Psoas muscle (tissue), 8 donors: ENCODE data around the gene DAP. TPM values are rescaled to one million over a fixed set of nuclear protein-coding genes. Genes with fewer than 3 reads are reported as not detected.
"Not testable (repeated sequence)": the region's sequence is repeated elsewhere in the genome, so short reads cannot be mapped to it uniquely, and the experiment has no call there.

ENCODE experiments used
- ATAC-seq, 4 donors: fragments of 200-7000 bp; cut with Tn5 transposase; one replicate each; pipeline ENCODE4 v1.9.1; 2020; ENCODE audit warnings: moderate library complexity in 3 of 4, mild to moderate bottlenecking in 2 of 4
- DNase-seq, 2 donors: peaks; one replicate each; pipeline ENCODE4 v3.0.0-alpha.2; 2020
- H3K27ac ChIP-seq: fragments of 200-600 bp; one replicate; pipeline ENCODE4 v1.8.0; 2022
- H3K27me3 ChIP-seq, 3 donors: fragments of 200-600 bp in 1 of 3; one replicate each; pipeline versions ENCODE4 v1.6.1 to v1.8.0; 2013 to 2022; ENCODE audit warnings: low read length in 2 of 3, mild to moderate bottlenecking in 2 of 3, moderate library complexity in 1 of 3; ENCODE audit not compliant: insufficient read depth in 3 of 3
- H3K36me3 ChIP-seq, 2 donors: fragments of 200-600 bp in 1 of 2; one replicate each; pipeline versions ENCODE4 v1.6.1 to v1.8.0; 2013 to 2022; ENCODE audit warnings: low read depth in 1 of 2, mild to moderate bottlenecking in 1 of 2, moderate library complexity in 1 of 2; ENCODE audit not compliant: insufficient read depth in 1 of 2
- H3K4me1 ChIP-seq: fragments of 200-600 bp; one replicate; pipeline ENCODE4 v1.8.0; 2022
- H3K4me3 ChIP-seq: fragments of 200-600 bp; one replicate; pipeline ENCODE4 v1.8.0; 2022; ENCODE audit warnings: mild to moderate bottlenecking
- H3K9me3 ChIP-seq: fragments of 200-600 bp; one replicate; pipeline ENCODE4 v1.8.0; 2022
- WGBS, 3 donors: extraction: QIAGEN DNeasy Blood & Tissue Kit; methylation state at CpG; one replicate each; pipeline versions ENCODE4 v1.1.6 to v1.1.7; 2013; 5-methylcytosine and 5-hydroxymethylcytosine counted together
- intact Hi-C, 2 donors: fragments of 100-400 bp; cut with DNase I; formaldehyde crosslinking; loops; one replicate each; pipeline versions ENCODE4 v1.11.0 to v1.14.2; 2022
- polyA plus RNA-seq, 3 donors: library from polyadenylated mRNA; stranded (reverse); fragments of 200-250 nt; gene quantifications; one replicate each; pipeline ENCODE4 v1.2.3, GENCODE V29; 2013
- total RNA-seq, 4 donors: library from RNA; stranded (reverse); fragmentation: NEBNext Ultra II Directional in 2 of 4; extraction: Animal tissue kit (Norgen Biotek cat#: 25700) in 2 of 4; gene quantifications; one replicate each; pipeline versions ENCODE4 v1.2.1 to v1.2.4, GENCODE V29; 2021 to 2023
- TF ChIP-seq, protein P1 (sequence below): fragments of 200-600 bp; IDR thresholded peaks from one replicate; pipeline ENCODE4 v1.8.0; 2022; ENCODE audit warnings: antibody characterized with exemption
- donor health status: healthy with polysubstance abuse.
- donor health status: DM: no; HTN: no; CAD: no; lungs with moderate emphysema.
- donor health status: Bipolar disorder and iron deficiency.
- donor health status: healthy.
- donor health status: DM: yes; HTN: yes; CAD: no.
- donor health status: DM: no; HTN: no; CAD: no.
- donor health status: DM: no; HTN: no; CAD: no.
- donor health status: DM: yes; HTN: yes; CAD: no.

DAP gene
- total and polyA plus RNA-seq, 7 donors, result 3.6 to 8.1 (median 5.1) TPM

- no peak for ATAC-seq
Observed at GRCh38 chr5:10719965-10720364, 41.1 kb downstream of the DAP start.

DNA sequence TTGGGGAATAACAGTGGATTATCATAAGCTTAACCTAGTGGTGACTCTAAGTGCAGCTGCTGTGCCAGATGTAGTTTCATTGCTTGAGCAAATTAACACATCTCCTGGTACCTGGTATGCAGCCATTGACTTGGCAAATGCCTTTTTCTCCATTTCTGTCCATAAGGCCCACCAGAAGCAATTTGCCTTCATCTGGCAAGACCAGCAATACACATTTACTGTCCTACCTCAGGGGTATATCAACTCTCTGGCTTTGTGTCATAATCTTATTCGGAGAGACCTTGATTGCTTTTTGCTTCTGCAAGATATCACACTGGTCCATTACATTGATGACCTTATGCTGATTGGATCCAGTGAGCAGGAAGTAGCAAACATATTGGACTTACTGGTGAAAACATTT lies 42.4 kb downstream of the DAP start:
- WGBS, 3 donors, result 98 to 100% (median 100%) methylated on average over 1 of the region's 1 CpG
- H3K4me1 ChIP-seq, H3K9me3 ChIP-seq, H3K27me3 ChIP-seq, DNase-seq, H3K27ac ChIP-seq, H3K4me3 ChIP-seq, intact Hi-C loops, H3K36me3 ChIP-seq, ATAC-seq: not testable (repeated sequence)

More at GRCh38 chr5:10719965-10720364, 41.1 kb downstream of the DAP start:
- TF ChIP-seq, protein P1, sequence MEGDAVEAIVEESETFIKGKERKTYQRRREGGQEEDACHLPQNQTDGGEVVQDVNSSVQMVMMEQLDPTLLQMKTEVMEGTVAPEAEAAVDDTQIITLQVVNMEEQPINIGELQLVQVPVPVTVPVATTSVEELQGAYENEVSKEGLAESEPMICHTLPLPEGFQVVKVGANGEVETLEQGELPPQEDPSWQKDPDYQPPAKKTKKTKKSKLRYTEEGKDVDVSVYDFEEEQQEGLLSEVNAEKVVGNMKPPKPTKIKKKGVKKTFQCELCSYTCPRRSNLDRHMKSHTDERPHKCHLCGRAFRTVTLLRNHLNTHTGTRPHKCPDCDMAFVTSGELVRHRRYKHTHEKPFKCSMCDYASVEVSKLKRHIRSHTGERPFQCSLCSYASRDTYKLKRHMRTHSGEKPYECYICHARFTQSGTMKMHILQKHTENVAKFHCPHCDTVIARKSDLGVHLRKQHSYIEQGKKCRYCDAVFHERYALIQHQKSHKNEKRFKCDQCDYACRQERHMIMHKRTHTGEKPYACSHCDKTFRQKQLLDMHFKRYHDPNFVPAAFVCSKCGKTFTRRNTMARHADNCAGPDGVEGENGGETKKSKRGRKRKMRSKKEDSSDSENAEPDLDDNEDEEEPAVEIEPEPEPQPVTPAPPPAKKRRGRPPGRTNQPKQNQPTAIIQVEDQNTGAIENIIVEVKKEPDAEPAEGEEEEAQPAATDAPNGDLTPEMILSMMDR, result no peak
- intact Hi-C loops, result no loop called here
- Histone ChIP-seq H3K4me1 (no peaks in the 10 kb centered on the region), H3K36me3 (no peaks in the 10 kb centered on the region), H3K4me3 (no peak overlapping the region), H3K27me3 (no peaks in the 10 kb centered on the region), H3K9me3 (no peaks in the 10 kb centered on the region), H3K27ac (no peak overlapping the region)
- no peak for DNase-seq
- 88 to 98% (median 94%) methylated on average over 2 of the region's 2 CpGs for WGBS, 3 donors

GRCh38 chr5:10716825-10717224 lies 44.2 kb downstream of the DAP start:
- DNase-seq, H3K36me3 ChIP-seq, H3K4me1 ChIP-seq, H3K27ac ChIP-seq, ATAC-seq, H3K9me3 ChIP-seq, intact Hi-C loops, H3K27me3 ChIP-seq, H3K4me3 ChIP-seq: not testable (repeated sequence)
- WGBS, 3 donors, result 98% methylated on average over 3 of the region's 3 CpGs

GRCh38 chr5:10715605-10716290 lies 45.3 kb downstream of the DAP start:
- Histone ChIP-seq H3K4me3 (no peak overlapping the region), H3K27ac (no peak overlapping the region), H3K27me3 (no peaks in the 10 kb centered on the region), H3K4me1 (no peaks in the 10 kb centered on the region), H3K9me3 (no peaks in the 10 kb centered on the region), H3K36me3 (no peaks in the 10 kb centered on the region)
- intact Hi-C loops, result no loop called here
- TF ChIP-seq, protein P1, result no peak
- DNase-seq (no peak), ATAC-seq (no peak)
- 85 to 88% (median 88%) methylated on average over 9 of the region's 9 CpGs for WGBS, 3 donors

- no peak overlapping the region for H3K27ac ChIP-seq
- WGBS, 3 donors, result 95 to 98% (median 96%) methylated on average over 8 of the region's 8 CpGs
- ATAC-seq (no peak), DNase-seq (no peak)
- no peaks in the 10 kb centered on the region for H3K4me1 ChIP-seq
- H3K27me3 ChIP-seq, result no peaks in the 10 kb centered on the region
- TF ChIP-seq, protein P1, result no peak
- no peaks in the 10 kb centered on the region for H3K9me3 ChIP-seq
- H3K4me3 ChIP-seq, result no peak overlapping the region
- no peaks in the 10 kb centered on the region for H3K36me3 ChIP-seq
- intact Hi-C loops, result no loop called here
Observed at GRCh38 chr5:10712574-10713366, 48.3 kb downstream of the DAP start.
